H9 (cell line): ENCODE measurements around the gene INHBC. TPM values are rescaled to one million over a fixed set of nuclear protein-coding genes. Genes with fewer than 3 reads are reported as not detected.

Experiments
- DNase-seq: peaks from one replicate; pipeline ENCODE4 v3.0.0-alpha.2; 2017
- H2AFZ ChIP-seq: one replicate; pipeline ENCODE4 v1.6.1; 2013; ENCODE audit warnings: mild to moderate bottlenecking, low read length, control low read depth, moderate library complexity
- H2AK5ac ChIP-seq: 2 replicates; pipeline ENCODE4 v1.6.1; 2013; ENCODE audit warnings: low read length, control low read depth, mixed read lengths; ENCODE audit not compliant: insufficient read length
- H2BK120ac ChIP-seq: one replicate; pipeline ENCODE4 v1.6.1; 2013; ENCODE audit warnings: low read depth, mild to moderate bottlenecking, low read length, control low read depth, inconsistent platforms; ENCODE audit not compliant: poor library complexity, severe bottlenecking
- H2BK12ac ChIP-seq: 2 replicates; pipeline ENCODE4 v1.6.1; 2013; ENCODE audit warnings: low read length, control low read depth, mixed read lengths, low read depth; ENCODE audit not compliant: insufficient read length
- H2BK15ac ChIP-seq: 2 replicates; pipeline ENCODE4 v1.6.1; 2013; ENCODE audit warnings: low read depth, low read length, control low read depth
- H2BK20ac ChIP-seq: one replicate; pipeline ENCODE4 v1.6.1; 2013; ENCODE audit warnings: low read depth, mild to moderate bottlenecking, low read length, control low read depth, inconsistent platforms; ENCODE audit not compliant: poor library complexity, severe bottlenecking
- H2BK5ac ChIP-seq: 2 replicates; pipeline ENCODE4 v1.6.1; 2013; ENCODE audit warnings: low read length, control low read depth, mixed read lengths; ENCODE audit not compliant: insufficient read length
- H3K14ac ChIP-seq: 2 replicates; pipeline ENCODE4 v1.6.1; 2013; ENCODE audit warnings: low read length, control low read depth; ENCODE audit not compliant: insufficient read depth
- H3K18ac ChIP-seq: 2 replicates; pipeline ENCODE4 v1.6.1; 2013; ENCODE audit warnings: low read depth, mild to moderate bottlenecking, mixed read lengths, low read length, control low read depth; ENCODE audit not compliant: insufficient read length
- H3K23ac ChIP-seq: 2 replicates; pipeline ENCODE4 v1.6.1; 2013; ENCODE audit warnings: low read length, control low read depth, mixed read lengths, low read depth; ENCODE audit not compliant: insufficient read length
- H3K23me2 ChIP-seq: 2 replicates; pipeline ENCODE4 v1.6.1; 2013; ENCODE audit warnings: low read depth, mild to moderate bottlenecking, mixed read lengths, low read length, control low read depth; ENCODE audit not compliant: insufficient read length, poor library complexity, severe bottlenecking
- H3K27ac ChIP-seq: 2 replicates; pipeline ENCODE4 v1.5.1; 2013; ENCODE audit warnings: low read length, control low read depth, mixed read lengths, low read depth; ENCODE audit not compliant: insufficient read length
- H3K27me3 ChIP-seq: 2 replicates; pipeline ENCODE4 v1.6.1; 2013; ENCODE audit warnings: low read length, control low read depth, inconsistent platforms; ENCODE audit not compliant: insufficient read depth
- H3K4ac ChIP-seq: 2 replicates; pipeline ENCODE4 v1.6.1; 2013; ENCODE audit warnings: low read depth, mild to moderate bottlenecking, control low read depth, inconsistent platforms, low read length, moderate library complexity
- H3K4me1 ChIP-seq: 2 replicates; pipeline ENCODE4 v1.6.1; 2013; ENCODE audit warnings: low read length, control low read depth, inconsistent platforms; ENCODE audit not compliant: insufficient read depth
- H3K4me2 ChIP-seq: 2 replicates; pipeline ENCODE4 v1.6.1; 2013; ENCODE audit warnings: low read length, control low read depth, mixed read lengths; ENCODE audit not compliant: insufficient read length, insufficient read depth
- H3K56ac ChIP-seq: 2 replicates; pipeline ENCODE4 v1.6.1; 2013; ENCODE audit warnings: low read depth, mild to moderate bottlenecking, mixed read lengths, low read length, control low read depth; ENCODE audit not compliant: insufficient read length
- H3K79me1 ChIP-seq: 2 replicates; pipeline ENCODE4 v1.6.1; 2013; ENCODE audit warnings: low read depth, mild to moderate bottlenecking, moderate library complexity, low read length, control low read depth, inconsistent platforms; ENCODE audit not compliant: insufficient read depth, poor library complexity, severe bottlenecking
- H3K79me2 ChIP-seq: 2 replicates; pipeline ENCODE4 v1.6.1; 2013; ENCODE audit warnings: low read length, control low read depth, inconsistent platforms; ENCODE audit not compliant: insufficient read depth
- H3K9ac ChIP-seq: 2 replicates; pipeline ENCODE4 v1.6.1; 2013; ENCODE audit warnings: low read length, control low read depth, mixed read lengths; ENCODE audit not compliant: insufficient read length; ENCODE audit errors: extremely low read depth
- H3K9me3 ChIP-seq: one replicate; pipeline ENCODE4 v1.6.1; 2013; ENCODE audit warnings: low read depth, low read length, inconsistent platforms; ENCODE audit not compliant: control insufficient read depth
- H3T11ph ChIP-seq: one replicate; pipeline ENCODE4 v1.6.1; 2013; ENCODE audit warnings: mild to moderate bottlenecking, low read length, control low read depth, inconsistent platforms
- H4K20me1 ChIP-seq: one replicate; pipeline ENCODE4 v1.6.1; 2013; ENCODE audit not compliant: control insufficient read depth, insufficient read length, insufficient read depth
- H4K5ac ChIP-seq: 2 replicates; pipeline ENCODE4 v1.6.1; 2013; ENCODE audit warnings: low read depth, mild to moderate bottlenecking, mixed read lengths, low read length, control low read depth; ENCODE audit not compliant: insufficient read length
- H4K8ac ChIP-seq: replicated peaks from 2 replicates; pipeline ENCODE4 v1.6.1; 2013; ENCODE audit warnings: low read length, control low read depth, mixed read lengths, low read depth; ENCODE audit not compliant: insufficient read length
- H4K91ac ChIP-seq: 2 replicates; pipeline ENCODE4 v1.6.1; 2013; ENCODE audit warnings: low read depth, mild to moderate bottlenecking, moderate library complexity, mixed read lengths, low read length, control low read depth; ENCODE audit not compliant: insufficient read length
- H3K27ac Mint-ChIP-seq, 3 experiments: 2 replicates in 2 of 3; 3 replicates in 1 of 3; pipeline ENCODE4 v1.8.0; 2020 to 2021; ENCODE audit warnings: mixed read lengths in 3 of 3, mild to moderate bottlenecking in 1 of 3, moderate library complexity in 1 of 3
- H3K27me3 Mint-ChIP-seq: 2 replicates; pipeline ENCODE4 v1.8.0; 2021; ENCODE audit warnings: low read depth, mild to moderate bottlenecking, moderate library complexity, mixed read lengths
- H3K36me3 Mint-ChIP-seq, 3 experiments: 2 replicates in 2 of 3; 3 replicates in 1 of 3; pipeline ENCODE4 v1.8.0; 2020 to 2021; ENCODE audit warnings: low read depth in 3 of 3, mixed read lengths in 3 of 3; ENCODE audit not compliant: insufficient read depth in 1 of 3
- H3K4me1 Mint-ChIP-seq, 2 experiments: 2 replicates each; pipeline ENCODE4 v1.8.0; 2020; ENCODE audit warnings: mixed read lengths in 2 of 2
- H3K4me3 Mint-ChIP-seq, 2 experiments: 2 replicates in 1 of 2; 3 replicates in 1 of 2; pipeline ENCODE4 v1.8.0; 2020 to 2021; ENCODE audit warnings: mild to moderate bottlenecking in 2 of 2, mixed read lengths in 2 of 2, moderate library complexity in 1 of 2
- H3K9me3 Mint-ChIP-seq, 2 experiments: 2 replicates in 1 of 2; 3 replicates in 1 of 2; pipeline ENCODE4 v1.8.0; 2020; ENCODE audit warnings: mild to moderate bottlenecking in 2 of 2, mixed read lengths in 2 of 2, moderate library complexity in 1 of 2
- WGBS: extraction: QIAGEN DNeasy Blood & Tissue Kit; methylation state at CpG from one replicate; pipeline ENCODE4 v1.1.7; 2013; ENCODE audit warnings: missing lambda C conversion rate, low lambda C conversion rate, mixed read lengths; ENCODE audit not compliant: insufficient read length; ENCODE audit errors: extremely low coverage; 5-methylcytosine and 5-hydroxymethylcytosine counted together
- total RNA-seq: library from RNA; stranded (reverse); gene quantifications from 2 replicates; pipeline ENCODE4 v1.2.1, GENCODE V29; 2021
- TF ChIP-seq, protein P1 (sequence below): fragments of 200-600 bp; sonication (generic); conservative IDR thresholded peaks from 3 replicates; pipeline ENCODE4 v1.8.0; 2021; ENCODE audit warnings: antibody characterized with exemption, mild to moderate bottlenecking

The INHBC gene
- total RNA-seq, 1 experiment from 2014 or later = not detected

DNA sequence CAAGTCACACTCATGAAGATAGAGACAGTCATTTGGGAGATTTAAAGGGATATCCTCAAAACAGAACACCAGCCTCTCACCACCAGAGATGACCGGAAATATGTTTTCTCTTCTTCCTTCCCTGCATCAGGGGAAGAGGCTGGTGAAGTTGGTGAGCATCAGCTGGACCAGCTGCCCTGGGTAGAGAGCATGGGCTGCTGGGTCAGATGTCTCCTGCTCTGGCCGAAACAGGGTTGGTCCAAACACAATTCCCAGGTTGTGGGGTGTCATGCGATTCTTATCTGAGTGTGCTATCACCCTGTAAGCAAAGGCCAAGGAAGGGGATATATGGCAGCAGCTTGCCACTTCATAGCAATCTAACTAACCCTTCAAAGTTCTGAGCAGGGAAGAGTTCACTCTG is 37.8 kb downstream of the INHBC start:
- Histone ChIP-seq H3K9me3 (no peaks in the 10 kb centered on the region), H3T11ph (no peak overlapping the region), H3K4me1 (no peaks in the 10 kb centered on the region; the same call in 1 of the 2 replicates), H2AFZ (no peak overlapping the region), H3K79me1 (no peaks in the 10 kb centered on the region), H4K5ac (no peak overlapping the region), H2BK15ac (no peak overlapping the region), H4K20me1 (no peaks in the 10 kb centered on the region), H3K27me3 (peaks cover 37% of the 10 kb centered on the region), H2BK120ac (no peak overlapping the region), H3K14ac (no peak overlapping the region), H2BK20ac (no peak overlapping the region), H3K56ac (no peak overlapping the region), H3K23ac (no peak overlapping the region), H3K79me2 (no peaks in the 10 kb centered on the region), H2AK5ac (no peak overlapping the region), H2BK5ac (no peak overlapping the region), H2BK12ac (no peak overlapping the region), H4K91ac (no peak overlapping the region), H3K23me2 (peaks cover 15% of the 10 kb centered on the region), H3K18ac (no peak overlapping the region), H3K9ac (no peak overlapping the region), H3K4me2 (no peak overlapping the region), H3K27ac (no peak overlapping the region), H3K4ac (no peak overlapping the region), H4K8ac (no peak overlapping the region)
- TF ChIP-seq, protein P1, sequence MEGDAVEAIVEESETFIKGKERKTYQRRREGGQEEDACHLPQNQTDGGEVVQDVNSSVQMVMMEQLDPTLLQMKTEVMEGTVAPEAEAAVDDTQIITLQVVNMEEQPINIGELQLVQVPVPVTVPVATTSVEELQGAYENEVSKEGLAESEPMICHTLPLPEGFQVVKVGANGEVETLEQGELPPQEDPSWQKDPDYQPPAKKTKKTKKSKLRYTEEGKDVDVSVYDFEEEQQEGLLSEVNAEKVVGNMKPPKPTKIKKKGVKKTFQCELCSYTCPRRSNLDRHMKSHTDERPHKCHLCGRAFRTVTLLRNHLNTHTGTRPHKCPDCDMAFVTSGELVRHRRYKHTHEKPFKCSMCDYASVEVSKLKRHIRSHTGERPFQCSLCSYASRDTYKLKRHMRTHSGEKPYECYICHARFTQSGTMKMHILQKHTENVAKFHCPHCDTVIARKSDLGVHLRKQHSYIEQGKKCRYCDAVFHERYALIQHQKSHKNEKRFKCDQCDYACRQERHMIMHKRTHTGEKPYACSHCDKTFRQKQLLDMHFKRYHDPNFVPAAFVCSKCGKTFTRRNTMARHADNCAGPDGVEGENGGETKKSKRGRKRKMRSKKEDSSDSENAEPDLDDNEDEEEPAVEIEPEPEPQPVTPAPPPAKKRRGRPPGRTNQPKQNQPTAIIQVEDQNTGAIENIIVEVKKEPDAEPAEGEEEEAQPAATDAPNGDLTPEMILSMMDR = no peak
- no peak for DNase-seq
- WGBS = no CpG with 5 or more reads among the region's 3 CpGs
- peaks cover 67% of the 10 kb centered on the region for H3K27me3 Mint-ChIP-seq
- no peaks in the 10 kb centered on the region for H3K9me3 Mint-ChIP-seq
- no peak overlapping the region for H3K4me3 Mint-ChIP-seq
- H3K36me3 Mint-ChIP-seq = peaks cover 0 to 14% (median 5%) of the 10 kb centered on the region in 3 experiments; a peak in 4 of 7 replicates
- H3K27ac Mint-ChIP-seq = no peak overlapping the region; a peak in 1 of 7 replicates
- H3K4me1 Mint-ChIP-seq = peaks cover 13 to 14% of the 10 kb centered on the region in 2 experiments
